Activated CD4-positive, CD25-positive, alpha-beta regulatory T cell (primary cell): ENCODE results near the gene MSANTD1.

Experiments used
- DNase-seq, 4 experiments: peaks; one replicate each; lab custom pipeline; 2025; lab: John Stamatoyannopoulos, UW

MSANTD1 gene

GRCh38 chr4:3248178-3248480, 830 bp upstream of the MSANTD1 start:
- no peak for DNase-seq

GRCh38 chr4:3249711-3250437, 915 bp downstream of the MSANTD1 start:
- DNase-seq: no peak

GRCh38 chr4:3250438-3250955, 1.5 kb downstream of the MSANTD1 start:
- no peak for DNase-seq

- no peak for DNase-seq
These were observed 2.2 kb downstream of the MSANTD1 start for GRCh38 chr4:3250956-3251690.

- DNase-seq: no peak
These were observed 2.9 kb downstream of the MSANTD1 start for GRCh38 chr4:3251691-3252479.

- no peak for DNase-seq
These were observed 3.5 kb downstream of the MSANTD1 start for GRCh38 chr4:3252480-3252828.

GRCh38 chr4:3252831-3253641, 4.1 kb downstream of the MSANTD1 start:
- DNase-seq: no peak

- DNase-seq: no peak
These were observed 4.8 kb downstream of the MSANTD1 start for GRCh38 chr4:3253808-3254207.

- no peak for DNase-seq
These were observed 5.6 kb downstream of the MSANTD1 start for GRCh38 chr4:3254302-3255131.

GRCh38 chr4:3255611-3256186, 6.7 kb downstream of the MSANTD1 start:
- no peak for DNase-seq

GRCh38 chr4:3256230-3257102, 7.5 kb downstream of the MSANTD1 start:
- no peak for DNase-seq

GRCh38 chr4:3257103-3257555, 8.2 kb downstream of the MSANTD1 start:
- DNase-seq: no peak

- DNase-seq: no peak
These were observed 8.9 kb downstream of the MSANTD1 start for GRCh38 chr4:3257556-3258482.

GRCh38 chr4:3261411-3262207, 12.7 kb downstream of the MSANTD1 start:
- no peak for DNase-seq

GRCh38 chr4:3262208-3263052, 13.5 kb downstream of the MSANTD1 start:
- no peak for DNase-seq

- no peak for DNase-seq
These were observed 14.3 kb downstream of the MSANTD1 start for GRCh38 chr4:3263053-3263875.
